Activated CD8-positive, alpha-beta memory T cell treated with anti-CD3 and anti-CD28 coated beads for 48 hours (primary cell): ENCODE data around the gene RALGDS.
"Not testable (repeated sequence)": the region's sequence is repeated elsewhere in the genome, so short reads cannot be mapped to it uniquely, and the experiment has no call there.

ENCODE experiments used
- DNase-seq, 3 experiments: peaks; one replicate each; pipeline ENCODE4 v3.0.0-alpha.2; 2020; ENCODE audit warnings: low read depth in 2 of 3, low spot score in 2 of 3

RALGDS gene

GRCh38 chr9:133070985-133071384 lies 50.1 kb downstream of the RALGDS start:
- not testable (repeated sequence) for DNase-seq

GRCh38 chr9:133070500-133070961 lies 50.5 kb downstream of the RALGDS start:
- DNase-seq = not testable (repeated sequence)

- not testable (repeated sequence) for DNase-seq
These were observed 52.6 kb downstream of the RALGDS start for GRCh38 chr9:133068431-133068830.

GRCh38 chr9:133067813-133068212 lies 53.2 kb downstream of the RALGDS start:
- no peak for DNase-seq

GRCh38 chr9:133067006-133067405 lies 54.0 kb downstream of the RALGDS start:
- DNase-seq = no peak

GRCh38 chr9:133066181-133066983 lies 54.7 kb downstream of the RALGDS start:
- DNase-seq = no peak

GRCh38 chr9:133065070-133065388 lies 56.0 kb downstream of the RALGDS start:
- DNase-seq = no peak

GRCh38 chr9:133064241-133065069 lies 56.6 kb downstream of the RALGDS start:
- DNase-seq = no peak

- no peak for DNase-seq
These were observed 57.4 kb downstream of the RALGDS start for GRCh38 chr9:133063500-133064231.

GRCh38 chr9:133063159-133063499 lies 57.9 kb downstream of the RALGDS start:
- no peak for DNase-seq

- not testable (repeated sequence) for DNase-seq
These were observed 58.5 kb downstream of the RALGDS start for GRCh38 chr9:133062569-133062968.

- DNase-seq = not testable (repeated sequence)
These were observed 59.3 kb downstream of the RALGDS start, which contains the start of gene CEL for GRCh38 chr9:133061764-133062145. CEL (plus strand) TSS chr9:133061981; CDS start chr9:133062003, 22 bp downstream.

GRCh38 chr9:133061019-133061763 lies 59.8 kb downstream of the RALGDS start:
- DNase-seq = not testable (repeated sequence)

- no peak for DNase-seq
These were observed 60.6 kb downstream of the RALGDS start for GRCh38 chr9:133060417-133060841.

GRCh38 chr9:133059623-133060022 lies 61.4 kb downstream of the RALGDS start:
- no peak for DNase-seq

- DNase-seq = no peak
These were observed 62.3 kb downstream of the RALGDS start for GRCh38 chr9:133058550-133059320.

GRCh38 chr9:133058071-133058470 lies 63.0 kb downstream of the RALGDS start:
- DNase-seq = no peak

GRCh38 chr9:133057553-133057952 lies 63.5 kb downstream of the RALGDS start:
- no peak for DNase-seq

- no peak for DNase-seq
These were observed 64.0 kb downstream of the RALGDS start for GRCh38 chr9:133057006-133057405.

GRCh38 chr9:133056533-133056932 lies 64.5 kb downstream of the RALGDS start:
- DNase-seq = no peak
